HL-60/S4 (cell line): ENCODE data around the gene CCN5.

Source experiments
- in situ Hi-C: fragments of 300-500 bp; cut with MboI; formaldehyde crosslinking; loops from 2 replicates; pipeline ENCODE4 v1.14.3; 2022; ENCODE audit warnings: low sequenced_read_pairs

Gene CCN5

DNA sequence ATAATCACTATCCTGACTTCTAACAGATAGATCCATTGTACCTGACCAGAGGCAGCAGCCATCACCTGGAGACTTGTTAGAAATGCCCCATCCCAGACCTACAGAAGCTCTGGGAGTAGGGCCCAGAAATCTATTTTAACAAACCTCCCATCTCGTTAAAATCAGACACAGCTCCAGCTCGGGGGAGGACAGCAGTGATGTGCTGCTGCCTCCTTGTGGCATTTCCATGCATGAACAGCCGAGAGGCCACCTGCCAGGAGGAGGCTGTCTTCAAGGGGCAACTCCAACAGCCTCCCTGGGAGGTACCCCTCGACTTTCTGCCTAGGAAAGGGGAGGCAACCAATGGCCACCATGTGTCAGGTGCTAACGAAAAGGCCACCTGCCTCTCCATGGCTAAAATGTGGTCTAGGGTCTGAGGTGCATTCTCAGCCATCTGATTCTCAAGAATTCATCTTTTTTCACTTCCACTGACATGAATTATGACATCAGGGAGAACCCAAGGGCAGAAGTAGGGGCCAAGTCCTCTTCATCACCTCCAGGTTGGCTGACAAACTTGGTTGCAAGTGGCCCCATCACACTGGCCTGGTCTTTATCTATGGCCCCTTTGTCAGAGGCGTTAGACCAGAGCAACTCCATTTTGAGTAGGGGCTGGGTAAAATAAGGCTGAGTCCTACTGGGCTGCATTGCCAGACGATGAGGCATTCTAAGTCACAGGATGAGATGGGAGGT, 18.3 kb downstream of the CCN5 start:
- in situ Hi-C loops: loop anchor here (5.0 kb wide), 1 partner anchor 51 kb away; no protein-coding TSS in a partner anchor

DNA sequence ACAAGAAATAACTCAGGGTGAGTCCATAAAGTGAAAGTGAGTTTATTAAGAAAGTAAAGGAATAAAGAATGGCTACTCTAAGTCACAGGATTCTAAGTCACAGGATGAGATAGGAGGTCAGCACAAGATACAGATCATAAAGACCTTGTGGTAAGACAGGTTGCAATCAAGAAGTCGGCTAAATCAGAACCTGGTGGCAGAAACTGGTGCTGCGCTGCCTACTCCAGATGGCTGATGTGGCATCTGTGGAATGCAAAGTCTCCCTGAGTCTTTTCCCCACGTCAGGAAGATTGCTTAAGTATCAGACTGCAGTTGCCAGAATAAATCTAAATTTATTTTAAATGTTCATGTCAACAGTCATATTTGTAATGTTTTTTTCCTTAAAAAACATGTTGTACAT, 19.8 kb downstream of the CCN5 start:
- in situ Hi-C loops: loop anchor here (5.0 kb wide), 1 partner anchor 53 kb away; no protein-coding TSS in a partner anchor

DNA sequence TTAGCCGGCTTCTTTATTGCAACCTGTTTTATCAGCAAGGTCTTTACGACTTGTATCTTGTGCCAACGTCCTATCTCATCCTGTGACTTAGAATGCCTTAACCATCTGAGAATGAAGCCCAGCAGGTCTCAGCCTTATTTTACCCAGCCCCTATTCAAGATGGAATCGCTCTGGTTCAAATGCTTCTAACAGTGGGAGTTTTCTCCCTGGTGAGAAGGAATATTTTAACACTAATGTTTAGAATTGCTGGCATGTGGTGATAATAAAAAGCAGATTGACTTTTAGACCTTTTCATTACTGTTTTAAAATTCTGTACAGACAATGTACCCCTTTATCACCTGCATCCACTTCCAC, 20.6 kb downstream of the CCN5 start:
- in situ Hi-C loops: no loop called here

DNA sequence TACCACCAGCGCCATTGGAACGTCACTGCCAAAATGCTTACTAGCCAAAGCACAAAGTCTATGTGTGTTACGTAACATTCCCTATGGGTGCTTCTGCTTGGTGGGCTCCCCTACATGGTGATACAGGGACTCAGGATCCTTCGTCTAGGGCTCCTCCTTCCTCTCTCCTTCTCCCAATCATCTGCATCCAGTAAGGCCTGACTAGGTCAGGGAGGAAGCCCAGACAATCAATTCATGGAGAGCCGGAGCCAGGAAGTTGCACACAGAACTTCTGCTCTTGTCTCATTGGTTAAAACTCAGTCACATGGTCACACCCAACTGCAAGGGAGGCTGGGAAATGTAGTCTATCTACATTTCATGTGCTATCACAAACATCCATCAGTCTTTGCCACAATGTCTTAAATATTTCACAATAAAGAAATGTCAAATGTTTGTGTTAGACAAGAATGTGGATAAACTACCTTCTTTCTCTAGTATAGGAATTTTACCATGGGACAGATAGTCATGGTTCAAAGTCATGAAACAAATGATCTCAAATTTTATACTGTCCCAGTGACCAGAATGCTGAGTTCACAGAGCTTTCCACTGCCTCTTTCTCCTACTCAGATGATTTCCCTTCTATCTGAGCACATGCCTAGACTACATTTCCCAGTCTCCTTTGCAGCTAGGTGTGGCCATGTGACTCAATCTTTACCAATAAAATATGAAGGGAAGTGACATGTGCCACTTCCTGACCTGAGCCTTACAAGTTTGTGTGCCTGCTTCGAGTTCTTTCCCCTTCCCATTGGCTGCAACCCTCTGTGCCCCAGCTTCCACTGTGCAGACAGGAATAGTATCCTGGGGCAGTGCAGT, 21.2 kb downstream of the CCN5 start:
- in situ Hi-C loops: no loop called here

DNA sequence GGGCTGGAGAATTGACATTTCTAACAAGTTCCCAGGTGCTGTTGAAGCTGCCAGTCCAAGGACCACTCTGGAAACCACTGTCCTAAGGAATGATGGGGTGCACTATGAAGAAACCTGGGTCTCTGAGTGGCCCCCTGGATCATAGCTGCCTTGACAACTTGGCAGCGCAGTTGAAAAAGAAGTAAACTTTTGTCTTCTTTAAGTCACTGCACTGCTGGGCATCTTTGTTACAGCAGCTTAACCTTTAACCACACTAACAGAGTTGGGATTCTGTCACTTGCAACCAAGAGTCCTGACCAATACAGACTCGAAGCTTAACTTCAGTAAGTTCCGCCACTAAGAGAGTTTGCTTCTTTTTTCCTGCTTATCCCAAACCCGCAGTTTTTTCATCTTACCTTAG, 21.9 kb downstream of the CCN5 start:
- in situ Hi-C loops: no loop called here

DNA sequence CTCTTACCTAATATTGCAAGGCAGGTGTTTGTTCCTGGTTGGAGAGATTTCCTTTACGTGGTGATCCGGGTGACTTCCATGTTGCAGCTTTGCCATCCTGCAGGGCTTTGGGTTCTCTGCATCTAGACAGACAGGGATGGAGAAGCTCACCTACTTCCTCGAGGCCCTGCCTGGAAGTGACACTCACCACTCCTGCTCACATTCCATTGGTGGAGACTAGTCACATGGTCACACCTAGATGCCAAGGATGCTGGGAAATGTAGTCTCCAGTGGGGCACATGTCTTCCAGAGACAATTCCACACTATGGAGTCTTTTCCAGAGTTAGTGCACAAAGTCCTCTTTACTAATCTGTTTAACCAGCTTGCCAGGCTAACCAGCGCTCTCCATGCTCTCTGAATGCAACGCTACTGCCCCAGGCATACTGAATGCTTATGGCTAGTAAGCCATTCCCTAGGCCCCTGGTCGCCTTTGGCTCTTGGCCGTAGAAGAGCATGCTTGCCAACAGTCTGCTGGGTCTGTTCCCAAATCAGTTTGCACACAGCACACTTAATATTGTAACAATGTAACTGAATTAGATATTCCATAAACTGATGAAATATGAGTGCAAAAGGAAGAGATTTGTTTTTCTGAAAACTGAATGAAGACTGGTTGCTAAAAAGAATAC, 23.8 kb downstream of the CCN5 start:
- in situ Hi-C loops: no loop called here

DNA sequence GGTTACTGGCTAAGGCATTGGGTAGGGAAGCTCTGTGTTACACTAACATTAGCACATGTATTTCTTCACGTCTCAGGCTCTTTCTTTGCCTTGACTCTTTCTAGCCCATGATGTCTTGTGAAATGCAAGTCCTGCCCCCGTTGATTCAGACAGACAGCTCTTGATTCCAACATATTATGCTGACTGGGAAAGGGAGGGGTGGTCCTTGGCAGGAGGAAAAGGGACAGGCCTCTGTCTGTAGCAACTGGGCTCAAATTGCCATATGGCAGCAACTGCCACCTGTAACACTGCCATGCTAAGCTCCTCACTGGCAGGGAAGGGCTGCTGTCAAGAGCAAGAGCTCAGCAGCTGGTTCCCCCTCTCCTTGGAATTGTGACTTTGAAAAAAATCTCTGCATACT, 24.8 kb downstream of the CCN5 start:
- in situ Hi-C loops: no loop called here

DNA sequence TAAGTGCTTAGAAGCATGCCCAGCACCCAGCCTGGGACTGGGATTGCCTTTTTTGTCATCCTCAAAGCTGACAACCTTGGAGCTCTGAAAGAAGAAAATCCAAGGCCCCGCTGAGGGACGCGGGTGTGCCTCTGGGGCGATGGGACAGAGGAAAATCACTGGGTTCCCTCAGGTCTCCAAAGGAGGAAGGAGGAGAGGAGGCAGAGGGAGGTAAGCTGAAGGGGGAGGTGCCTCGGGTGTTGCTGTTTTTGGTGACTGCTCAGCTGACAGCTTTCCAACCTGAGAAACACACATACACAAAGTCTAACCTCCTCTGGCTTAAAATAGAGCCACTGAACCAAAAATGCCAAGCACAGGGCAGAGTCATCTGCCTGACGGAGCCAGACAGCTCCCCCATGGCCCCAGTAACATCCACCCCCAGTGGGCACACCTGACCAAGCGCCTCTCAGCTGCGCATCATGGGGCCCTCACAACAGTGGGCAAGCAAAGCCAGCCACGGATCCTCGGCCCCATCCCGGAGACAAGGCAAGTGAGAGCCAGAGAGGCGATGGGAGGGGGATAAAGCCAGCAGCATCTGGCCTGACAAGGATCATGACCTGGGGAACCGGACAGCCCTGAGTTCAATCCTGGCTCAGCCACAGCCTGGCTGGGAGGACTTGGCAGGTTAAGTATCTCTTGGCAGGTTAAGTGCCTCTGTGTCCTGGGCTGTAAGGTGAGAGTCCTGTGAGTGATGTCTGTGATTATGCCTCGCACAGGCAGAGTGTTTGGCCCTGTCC, 27.3 kb downstream of the CCN5 start:
- in situ Hi-C loops: no loop called here

DNA sequence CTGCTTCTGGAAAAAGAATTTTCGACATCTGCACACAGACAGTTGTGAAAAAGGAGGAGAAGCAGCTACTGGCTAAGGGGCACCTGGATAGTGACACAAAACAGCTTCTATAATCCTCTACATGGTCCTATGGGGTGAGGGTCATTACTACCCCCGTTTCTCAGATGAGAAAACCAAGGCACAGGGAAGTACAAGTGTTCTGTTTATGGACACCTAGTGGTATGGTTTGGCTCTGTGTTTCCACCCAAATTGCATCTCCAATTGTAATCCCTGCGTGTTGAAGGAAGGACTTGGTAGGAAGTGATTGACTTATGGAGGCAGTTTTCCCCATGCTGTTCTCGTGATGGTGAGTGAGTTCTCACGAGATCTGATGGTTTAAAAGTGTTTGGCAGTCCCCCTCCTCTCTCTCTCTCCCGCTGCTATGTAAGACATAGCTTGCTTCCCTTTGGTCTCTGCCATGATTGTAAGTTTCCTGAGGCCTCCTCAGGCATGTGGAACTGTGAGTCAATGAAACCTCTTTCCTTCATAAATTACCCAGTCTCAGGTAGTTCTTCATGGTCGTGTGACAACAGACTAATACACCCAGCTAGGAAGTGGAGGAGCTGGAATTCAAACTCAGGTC, 28.0 kb downstream of the CCN5 start:
- in situ Hi-C loops: no loop called here

DNA sequence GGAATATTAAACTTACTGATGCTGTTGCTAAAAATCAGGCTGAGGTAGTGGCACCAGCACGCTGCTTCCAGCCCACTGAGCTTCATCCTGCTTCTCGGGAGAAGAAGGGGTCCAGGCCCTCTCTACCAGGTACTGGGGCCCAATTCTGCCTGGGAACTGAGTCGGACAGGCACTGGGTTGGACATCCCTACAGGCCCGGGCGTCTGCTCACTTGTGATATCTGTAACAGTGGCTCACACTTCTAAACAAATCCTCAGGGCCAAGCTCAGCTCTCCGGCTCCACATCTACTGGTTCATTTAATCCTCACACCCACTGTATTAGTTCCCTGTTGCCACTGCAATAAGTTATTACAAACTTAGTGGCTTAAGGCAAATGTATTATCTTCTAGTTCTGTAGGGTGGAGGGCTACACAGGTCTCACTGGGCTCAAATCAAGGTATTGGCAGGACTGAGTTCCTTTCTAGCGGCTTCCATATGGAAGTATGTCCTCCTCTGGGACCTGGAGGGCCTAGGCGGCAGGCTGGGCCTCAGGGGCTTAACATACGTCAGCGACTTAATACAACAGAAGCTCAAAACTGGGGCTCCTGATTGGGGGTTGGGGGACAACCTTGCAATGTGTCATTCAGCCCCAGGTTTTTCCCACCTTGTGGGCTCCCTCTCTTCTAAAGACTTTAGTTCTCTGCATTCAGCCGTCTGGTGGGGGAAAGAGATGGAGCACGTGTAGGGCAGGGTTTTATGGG, 28.9 kb downstream of the CCN5 start:
- in situ Hi-C loops: no loop called here

DNA sequence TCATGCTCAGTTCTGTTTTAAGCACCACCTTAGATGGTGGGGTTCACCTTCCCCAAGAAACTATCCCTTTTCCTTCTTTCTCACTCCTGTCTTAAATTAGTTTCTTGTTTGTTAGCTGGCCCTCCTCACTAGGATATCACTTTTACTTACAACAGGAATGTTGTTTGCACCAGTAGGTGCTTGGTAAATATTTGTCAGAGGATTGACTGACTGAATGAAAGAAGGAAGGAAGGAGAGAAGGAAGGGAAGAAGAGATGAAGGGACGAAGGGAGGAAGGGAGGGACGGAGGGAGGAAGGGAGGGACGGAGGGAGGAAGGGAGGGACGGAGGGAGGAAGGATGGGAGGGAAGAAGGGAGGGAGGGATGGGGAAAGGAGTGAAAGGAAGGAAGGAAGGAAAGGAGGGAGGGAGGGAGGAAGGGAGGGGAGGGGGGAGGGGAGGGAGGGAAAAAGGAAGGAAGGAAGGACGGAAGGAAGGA, 30.0 kb downstream of the CCN5 start:
- in situ Hi-C loops: no loop called here

DNA sequence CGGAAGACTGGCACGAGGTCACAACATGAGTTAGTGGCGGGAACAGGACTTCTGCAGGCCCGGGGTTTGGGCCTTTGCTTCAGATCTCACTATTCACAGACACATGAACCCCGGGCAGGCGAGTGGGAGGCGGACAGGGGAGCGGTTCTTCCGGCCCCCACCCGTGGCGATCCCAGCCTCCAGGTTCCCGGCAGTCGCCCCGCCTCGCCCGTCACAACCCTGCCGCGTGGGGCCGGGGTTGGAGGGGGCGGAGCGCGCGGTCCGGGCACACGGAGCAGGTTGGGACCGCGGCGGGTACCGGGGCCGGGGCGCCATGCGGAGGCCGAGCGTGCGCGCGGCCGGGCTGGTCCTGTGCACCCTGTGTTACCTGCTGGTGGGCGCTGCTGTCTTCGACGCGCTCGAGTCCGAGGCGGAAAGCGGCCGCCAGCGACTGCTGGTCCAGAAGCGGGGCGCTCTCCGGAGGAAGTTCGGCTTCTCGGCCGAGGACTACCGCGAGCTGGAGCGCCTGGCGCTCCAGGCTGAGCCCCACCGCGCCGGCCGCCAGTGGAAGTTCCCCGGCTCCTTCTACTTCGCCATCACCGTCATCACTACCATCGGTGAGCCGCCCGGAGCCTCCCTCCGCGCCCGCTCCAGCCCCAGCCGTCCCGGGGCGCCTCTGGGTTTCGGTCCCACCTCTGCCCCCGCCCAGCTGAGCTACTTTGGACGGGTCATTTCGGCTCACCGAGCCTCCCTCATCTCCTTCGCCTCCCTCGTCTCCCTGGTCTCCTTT, 30.6 kb downstream of the CCN5 start, which contains the start of gene KCNK15:
Gene KCNK15 (plus strand): TSS at position 268 of the 769 bp plus-strand sequence. CDS start 46 bp downstream, at position 314.
- in situ Hi-C loops: no loop called here

DNA sequence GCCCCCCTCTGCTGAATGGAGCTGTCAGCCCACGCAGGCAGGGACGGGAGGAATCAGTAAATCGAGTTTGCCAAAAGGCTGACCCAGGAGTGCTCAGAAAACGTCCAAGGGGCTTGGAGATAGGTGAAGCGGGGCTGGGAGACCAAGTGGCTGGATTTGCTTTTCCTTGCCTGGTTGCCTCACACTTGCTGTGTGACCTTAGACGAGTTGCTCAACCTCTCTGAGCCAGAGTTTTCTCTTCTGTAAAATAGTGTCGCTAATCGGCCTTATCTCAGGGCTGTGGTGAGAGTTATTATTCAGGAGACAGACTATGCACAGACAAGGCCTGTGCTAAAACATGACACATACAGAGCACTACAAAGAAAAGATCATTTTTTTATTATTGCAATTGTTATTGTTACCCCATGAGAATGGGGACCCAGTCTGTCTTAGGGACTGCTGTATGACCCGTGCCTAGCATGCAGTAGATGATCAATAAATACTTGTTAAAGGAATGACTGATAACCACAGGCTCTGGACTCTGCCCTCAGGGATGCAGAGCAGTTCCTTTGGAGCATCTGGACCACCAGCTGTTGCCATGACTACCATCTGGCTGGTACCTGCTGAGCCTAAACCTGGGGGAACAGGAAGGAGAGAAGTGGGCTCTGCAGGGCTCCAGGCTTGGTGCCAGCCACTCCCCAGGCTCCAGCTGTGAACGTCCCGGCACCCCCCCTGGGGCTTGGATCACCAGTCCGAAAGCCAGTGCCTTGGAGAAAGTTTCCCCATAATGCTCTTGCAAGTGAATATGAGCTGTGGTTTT, 31.4 kb downstream of the CCN5 start:
- in situ Hi-C loops: no loop called here

DNA sequence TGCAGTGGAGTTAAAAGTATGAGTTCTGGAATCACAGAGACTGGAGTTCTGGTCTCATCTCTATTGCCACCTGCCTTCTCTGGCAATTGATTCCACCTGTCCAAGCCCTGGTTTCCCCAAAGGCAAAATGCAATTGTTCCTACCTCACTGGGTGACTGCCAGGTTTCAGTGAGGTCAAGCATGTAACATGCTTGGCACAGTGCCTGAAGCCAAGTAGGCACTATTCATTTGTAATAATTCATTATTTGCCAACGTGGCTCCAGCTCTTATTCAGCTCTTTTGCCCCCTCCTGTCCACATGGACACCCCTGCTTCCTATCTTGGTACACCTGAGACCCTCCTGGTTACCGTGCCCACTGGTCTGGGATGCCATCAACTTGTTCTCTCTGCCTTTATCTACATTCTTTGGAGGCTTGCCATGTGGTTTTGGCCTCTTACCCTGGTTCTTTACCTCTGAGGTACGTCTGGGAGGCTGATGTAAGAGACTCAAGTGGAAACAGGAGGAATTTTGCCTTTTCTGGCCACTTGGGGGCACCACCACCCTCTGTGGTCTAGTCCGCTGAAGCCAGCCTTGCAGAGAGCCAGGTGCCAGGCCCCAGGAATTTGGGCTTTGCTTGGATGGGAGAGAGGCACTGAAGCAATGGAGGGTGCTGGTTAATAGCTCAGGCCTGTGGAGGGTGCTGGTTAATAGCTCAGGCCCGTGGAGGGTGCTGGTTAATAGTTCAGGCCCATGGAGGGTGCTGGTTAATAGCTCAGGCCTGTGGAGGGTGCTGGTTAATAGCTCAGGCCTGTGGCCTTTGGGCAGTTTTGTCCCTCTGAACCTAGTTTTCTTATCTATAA, 32.2 kb downstream of the CCN5 start:
- in situ Hi-C loops: no loop called here

DNA sequence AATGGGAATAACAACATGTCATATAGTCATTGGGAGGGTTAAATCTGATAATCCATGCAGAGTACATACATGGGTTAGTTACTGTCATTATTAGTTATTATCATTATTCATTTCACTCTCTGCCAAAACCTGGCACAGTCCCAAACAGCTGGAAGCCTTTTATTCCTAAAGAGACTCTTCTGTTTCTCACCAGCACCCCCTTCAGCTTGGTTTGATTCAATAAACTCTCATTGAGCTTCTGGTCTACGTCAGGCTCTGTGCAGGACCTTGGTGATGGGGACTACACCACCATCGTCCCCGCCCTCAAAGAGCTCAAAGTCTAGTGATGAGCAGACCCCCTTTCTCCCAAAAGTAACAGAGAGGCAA, 32.8 kb downstream of the CCN5 start:
- in situ Hi-C loops: no loop called here

DNA sequence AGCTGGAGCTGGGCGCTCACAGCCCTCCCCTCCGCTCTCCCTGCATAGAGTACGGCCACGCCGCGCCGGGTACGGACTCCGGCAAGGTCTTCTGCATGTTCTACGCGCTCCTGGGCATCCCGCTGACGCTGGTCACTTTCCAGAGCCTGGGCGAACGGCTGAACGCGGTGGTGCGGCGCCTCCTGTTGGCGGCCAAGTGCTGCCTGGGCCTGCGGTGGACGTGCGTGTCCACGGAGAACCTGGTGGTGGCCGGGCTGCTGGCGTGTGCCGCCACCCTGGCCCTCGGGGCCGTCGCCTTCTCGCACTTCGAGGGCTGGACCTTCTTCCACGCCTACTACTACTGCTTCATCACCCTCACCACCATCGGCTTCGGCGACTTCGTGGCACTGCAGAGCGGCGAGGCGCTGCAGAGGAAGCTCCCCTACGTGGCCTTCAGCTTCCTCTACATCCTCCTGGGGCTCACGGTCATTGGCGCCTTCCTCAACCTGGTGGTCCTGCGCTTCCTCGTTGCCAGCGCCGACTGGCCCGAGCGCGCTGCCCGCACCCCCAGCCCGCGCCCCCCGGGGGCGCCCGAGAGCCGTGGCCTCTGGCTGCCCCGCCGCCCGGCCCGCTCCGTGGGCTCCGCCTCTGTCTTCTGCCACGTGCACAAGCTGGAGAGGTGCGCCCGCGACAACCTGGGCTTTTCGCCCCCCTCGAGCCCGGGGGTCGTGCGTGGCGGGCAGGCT, 35.1 kb downstream of the CCN5 start:
- in situ Hi-C loops: no loop called here
